ENCODE data around the gene MOGAT1. TPM values are rescaled to one million over a fixed set of nuclear protein-coding genes. Genes with fewer than 3 reads are reported as not detected.

Gene MOGAT1
- total and polyA plus RNA-seq, 2 of the 8 experiments (the other 6 are each of a cell fraction or from before 2014, with no cell fraction given), result 0.11 to 0.67 TPM

DNA sequence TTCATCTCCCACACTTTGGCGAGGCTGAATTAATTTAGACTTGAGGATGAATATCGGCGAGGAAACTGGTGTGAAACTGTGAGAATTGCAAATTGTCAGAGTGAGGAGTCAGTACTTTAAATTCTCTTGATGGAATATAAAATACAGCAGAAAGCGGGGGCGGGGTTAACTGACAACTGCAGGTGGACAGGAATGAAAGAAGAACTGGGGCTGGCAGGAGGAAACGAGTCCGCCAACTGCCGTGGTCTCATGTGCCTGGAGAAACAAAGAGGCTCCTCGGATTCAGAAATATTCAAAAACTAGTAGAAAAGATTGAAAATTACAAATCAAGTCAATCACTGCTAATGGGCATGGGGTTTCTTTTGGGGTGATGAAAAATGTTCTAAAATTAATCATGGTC is 44.3 kb downstream of the MOGAT1 start:
- H4K8ac ChIP-seq (ENCODE audit: extremely low read depth, insufficient read depth, low read length), result no peak overlapping the region
- no peaks in the 10 kb centered on the region for H4K20me1 ChIP-seq (replicated peaks in 1 of 2; ENCODE audit: control insufficient read depth in 1 of 2, insufficient read depth in 2 of 2, low read length in 2 of 2)
- 95% methylated on average over 9 of the region's 9 CpGs; no CpG with 5 or more reads in 1 of the 2 experiments for WGBS, 2 experiments (ENCODE audit: extremely low coverage in 1 of 2, insufficient coverage in 1 of 2, insufficient read length in 1 of 2, insufficient replicate concordance in 2 of 2, low coverage in 1 of 2, low lambda C conversion rate in 2 of 2, missing lambda C conversion rate in 1 of 2)
- no peak overlapping the region for H2BK5ac ChIP-seq (ENCODE audit: low read depth, low read length)
- no peak for DNase-seq (ENCODE audit: low read depth in 1 of 2, low spot score in 2 of 2)
- no peak overlapping the region for H3K4ac ChIP-seq (replicated peaks; ENCODE audit: insufficient read length, low read depth, low read length)
- no peaks in the 10 kb centered on the region for H3K79me2 ChIP-seq (ENCODE audit: control insufficient read depth in 1 of 2, insufficient read depth in 2 of 2, low read length in 2 of 2)
- no peaks in the 10 kb centered on the region; a peak in 1 of 4 replicates for H3K9me3 ChIP-seq (ENCODE audit: insufficient read depth in 2 of 2, low read depth in 1 of 2, low read length in 1 of 2)
- H3K27me3 ChIP-seq (replicated peaks in 1 of 4; ENCODE audit: control insufficient read depth in 3 of 4, extremely low read depth in 1 of 4, insufficient read depth in 3 of 4, low read length in 3 of 4), result no peaks in the 10 kb centered on the region
- no peak overlapping the region for H3K23ac ChIP-seq (ENCODE audit: insufficient read length)
- H2AK5ac ChIP-seq (ENCODE audit: low read depth, low read length), result no peak overlapping the region
- H3K4me3 ChIP-seq (ENCODE audit: extremely low read depth in 1 of 4, insufficient read depth in 2 of 4, low read depth in 3 of 4, low read length in 4 of 4), result no peak overlapping the region
- no peak overlapping the region for H2BK12ac ChIP-seq (ENCODE audit: low read depth, low read length)
- H3K56ac ChIP-seq (replicated peaks; ENCODE audit: insufficient read length, low read depth, low read length), result no peak overlapping the region
- no peak overlapping the region for H3K18ac ChIP-seq (ENCODE audit: extremely low read depth, low read length)
- no peak overlapping the region for H2AFZ ChIP-seq (ENCODE audit: low read length)
- no peak for FAIRE-seq
- H3K14ac ChIP-seq (ENCODE audit: insufficient read length), result no peak overlapping the region
- H3K4me1 ChIP-seq (replicated peaks in 1 of 4; ENCODE audit: control insufficient read depth in 3 of 4, insufficient read depth in 4 of 4, low read length in 3 of 4), result no peaks in the 10 kb centered on the region; a peak in 1 of 7 replicates
- H3K36me3 ChIP-seq (ENCODE audit: control insufficient read depth in 2 of 4, insufficient read depth in 4 of 4, low read length in 3 of 4), result no peaks in the 10 kb centered on the region
- H2BK15ac ChIP-seq (ENCODE audit: low read length), result no peak overlapping the region
- H2BK20ac ChIP-seq (ENCODE audit: low read length), result no peak overlapping the region
- POLR2A ChIA-PET (ENCODE audit: partially characterized antibody), result no interaction called here
- H4K91ac ChIP-seq (replicated peaks; ENCODE audit: insufficient read length, low read length), result no peak overlapping the region
- CTCF ChIA-PET (ENCODE audit: partially characterized antibody), result interaction anchor here (1.5 to 1.6 kb wide), 2 partner anchors 21 to 81 kb away, joined by 4 read pairs; no protein-coding TSS in a partner anchor
- no peaks in the 10 kb centered on the region; the same call in 1 of the 2 replicates for H3K79me1 ChIP-seq (ENCODE audit: low read depth, low read length)
- no peak overlapping the region for H2BK120ac ChIP-seq (replicated peaks; ENCODE audit: low read depth, low read length)
- no peak overlapping the region for H3K27ac ChIP-seq (ENCODE audit: low read depth, low read length)
- H4K5ac ChIP-seq (ENCODE audit: insufficient read length, low read depth, low read length), result no peak overlapping the region
- H3K9ac ChIP-seq (replicated peaks in 1 of 4; ENCODE audit: extremely low read depth in 1 of 4, low read depth in 3 of 4, low read length in 3 of 4), result no peak overlapping the region
- no peak for TF ChIP-seq JUN (IDR thresholded peaks at IDR 0.05; ENCODE audit: low read depth, low read length)
- no peak for TF ChIP-seq EP300 (IDR thresholded peaks at IDR 0.05; ENCODE audit: borderline replicate concordance in 1 of 2, low read depth in 2 of 2, low read length in 2 of 2)
- no peak for TF ChIP-seq BRCA1 (IDR thresholded peaks at IDR 0.05; ENCODE audit: low read depth, low read length)
- TF ChIP-seq POU5F1 (IDR thresholded peaks at IDR 0.05; ENCODE audit: low read depth, low read length), result no peak
- TF ChIP-seq TCF12 (IDR thresholded peaks at IDR 0.05; ENCODE audit: low read depth, low read length), result no peak
- no peak for TF ChIP-seq MAX (IDR thresholded peaks at IDR 0.05)
- TF ChIP-seq, protein P1, sequence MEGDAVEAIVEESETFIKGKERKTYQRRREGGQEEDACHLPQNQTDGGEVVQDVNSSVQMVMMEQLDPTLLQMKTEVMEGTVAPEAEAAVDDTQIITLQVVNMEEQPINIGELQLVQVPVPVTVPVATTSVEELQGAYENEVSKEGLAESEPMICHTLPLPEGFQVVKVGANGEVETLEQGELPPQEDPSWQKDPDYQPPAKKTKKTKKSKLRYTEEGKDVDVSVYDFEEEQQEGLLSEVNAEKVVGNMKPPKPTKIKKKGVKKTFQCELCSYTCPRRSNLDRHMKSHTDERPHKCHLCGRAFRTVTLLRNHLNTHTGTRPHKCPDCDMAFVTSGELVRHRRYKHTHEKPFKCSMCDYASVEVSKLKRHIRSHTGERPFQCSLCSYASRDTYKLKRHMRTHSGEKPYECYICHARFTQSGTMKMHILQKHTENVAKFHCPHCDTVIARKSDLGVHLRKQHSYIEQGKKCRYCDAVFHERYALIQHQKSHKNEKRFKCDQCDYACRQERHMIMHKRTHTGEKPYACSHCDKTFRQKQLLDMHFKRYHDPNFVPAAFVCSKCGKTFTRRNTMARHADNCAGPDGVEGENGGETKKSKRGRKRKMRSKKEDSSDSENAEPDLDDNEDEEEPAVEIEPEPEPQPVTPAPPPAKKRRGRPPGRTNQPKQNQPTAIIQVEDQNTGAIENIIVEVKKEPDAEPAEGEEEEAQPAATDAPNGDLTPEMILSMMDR (IDR thresholded peaks at IDR 0.05; ENCODE audit: control extremely low read depth in 1 of 3, insufficient read depth in 1 of 3, low read depth in 1 of 3, low read length in 3 of 3), result no peak
- TF ChIP-seq GTF2F1 (IDR thresholded peaks at IDR 0.05; ENCODE audit: borderline replicate concordance, low read depth, low read length), result no peak
- no peaks in the 10 kb centered on the region for H3K23me2 ChIP-seq (ENCODE audit: low read depth, low read length)
- H3K4me2 ChIP-seq (ENCODE audit: insufficient read depth in 1 of 2, low read depth in 2 of 2, low read length in 2 of 2), result no peak overlapping the region
